Activated naive CD8-positive, alpha-beta T cell treated with anti-CD3 and anti-CD28 coated beads, Interleukin-2, amount 10 ng/mL, durations not matched to agents 7 days and 5 days (primary cell): ENCODE data around the gene SORCS2. TPM values are rescaled to one million over a fixed set of nuclear protein-coding genes. Genes with fewer than 3 reads are reported as not detected.
A peak's percentile ranks its signal among the peaks of the same experiment; 100 is the strongest.

Experiments
- ATAC-seq: fragments of 150-1000 bp; cut with Tn5 transposase; one replicate; pipeline ENCODE4 v1.10.0; 2021; ENCODE audit warnings: low read depth, moderate library complexity
- POLR2A ChIA-PET: fragments of 350-600 bp; sonication (Branson Sonifier 250); formaldehyde crosslinking; loops from one replicate; lab custom pipeline; 2021; ENCODE audit warnings: antibody characterized with exemption; lab: Charles Lee
- DNase-seq: peaks from one replicate; pipeline ENCODE4 v3.0.0; 2021
- H3K27ac Mint-ChIP-seq: one replicate; pipeline ENCODE4 v1.8.0; 2022; ENCODE audit warnings: mild to moderate bottlenecking, mixed read lengths
- H3K27me3 Mint-ChIP-seq: one replicate; pipeline ENCODE4 v1.8.0; 2022; ENCODE audit warnings: mild to moderate bottlenecking, moderate library complexity, mixed read lengths
- H3K36me3 Mint-ChIP-seq: one replicate; pipeline ENCODE4 v1.8.0; 2021; ENCODE audit warnings: mild to moderate bottlenecking, mixed read lengths
- H3K4me1 Mint-ChIP-seq: one replicate; pipeline ENCODE4 v1.8.0; 2021; ENCODE audit warnings: mixed read lengths
- H3K4me3 Mint-ChIP-seq: one replicate; pipeline ENCODE4 v1.8.0; 2022; ENCODE audit warnings: mild to moderate bottlenecking, moderate library complexity, mixed read lengths
- H3K9me3 Mint-ChIP-seq: one replicate; pipeline ENCODE4 v1.8.0; 2021; ENCODE audit warnings: mixed read lengths
- total RNA-seq, 2 experiments: library from RNA; stranded (reverse); gene quantifications; one replicate each; pipeline ENCODE4 v1.2.3, GENCODE V29; 2021

SORCS2 gene
- total RNA-seq, 2 experiments from 2014 or later, result not detected

DNA sequence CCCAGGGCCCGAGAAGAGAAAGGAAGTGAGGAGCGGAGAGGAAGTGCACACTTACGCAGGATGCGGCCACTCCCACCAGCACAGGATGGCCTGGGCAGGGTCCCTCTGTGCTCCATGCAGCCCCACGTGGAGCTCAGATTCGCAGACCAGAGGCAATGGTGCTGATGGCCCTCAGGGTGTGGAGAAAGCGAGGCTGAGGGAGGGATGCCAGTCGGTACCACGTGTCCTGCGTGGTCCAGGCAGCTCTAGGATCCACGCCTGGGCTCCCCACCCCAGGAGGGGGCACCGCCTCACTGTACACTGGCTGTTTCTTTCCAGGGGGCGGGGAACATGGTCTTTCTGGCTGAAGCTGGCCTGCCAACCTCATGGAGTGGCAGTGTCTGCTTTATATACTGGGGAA lies 505.5 kb downstream of the SORCS2 start:
- H3K36me3 Mint-ChIP-seq, result no peaks in the 10 kb centered on the region
- peaks cover 5% of the 10 kb centered on the region for H3K4me1 Mint-ChIP-seq
- ATAC-seq (no peak), DNase-seq (no peak)
- H3K27me3 Mint-ChIP-seq, result peaks cover 10% of the 10 kb centered on the region
- no peak overlapping the region for H3K27ac Mint-ChIP-seq
- no peak overlapping the region for H3K4me3 Mint-ChIP-seq
- H3K9me3 Mint-ChIP-seq, result no peaks in the 10 kb centered on the region
- POLR2A ChIA-PET, result no interaction called here

DNA sequence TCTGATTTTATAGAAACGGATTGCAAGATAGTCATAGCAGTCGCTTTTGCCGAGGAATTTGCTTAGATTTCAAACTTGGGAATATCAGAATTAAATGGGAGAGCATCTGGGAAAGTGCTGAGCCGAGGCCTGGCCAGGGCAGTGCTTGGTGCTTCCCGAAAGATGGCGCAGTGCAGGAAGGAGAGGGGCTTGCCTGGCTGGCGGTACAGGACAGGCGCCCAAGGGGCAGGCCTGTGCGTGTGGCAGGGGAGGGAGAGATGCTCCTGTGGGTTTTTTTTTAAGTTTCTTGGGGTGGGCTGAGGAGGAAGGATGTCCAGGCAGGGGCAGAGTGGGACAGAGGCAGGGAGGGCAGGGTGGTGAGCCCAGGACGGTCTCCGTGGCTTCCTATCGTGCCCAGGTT lies 506.2 kb downstream of the SORCS2 start:
- H3K4me1 Mint-ChIP-seq, result peaks cover 8% of the 10 kb centered on the region
- no peak for DNase-seq
- no peak overlapping the region for H3K4me3 Mint-ChIP-seq
- peak overlapping the region; percentile 13 for H3K27ac Mint-ChIP-seq
- no peak for ATAC-seq
- no peaks in the 10 kb centered on the region for H3K36me3 Mint-ChIP-seq
- POLR2A ChIA-PET, result no interaction called here
- H3K27me3 Mint-ChIP-seq, result peaks cover 10% of the 10 kb centered on the region
- no peaks in the 10 kb centered on the region for H3K9me3 Mint-ChIP-seq

DNA sequence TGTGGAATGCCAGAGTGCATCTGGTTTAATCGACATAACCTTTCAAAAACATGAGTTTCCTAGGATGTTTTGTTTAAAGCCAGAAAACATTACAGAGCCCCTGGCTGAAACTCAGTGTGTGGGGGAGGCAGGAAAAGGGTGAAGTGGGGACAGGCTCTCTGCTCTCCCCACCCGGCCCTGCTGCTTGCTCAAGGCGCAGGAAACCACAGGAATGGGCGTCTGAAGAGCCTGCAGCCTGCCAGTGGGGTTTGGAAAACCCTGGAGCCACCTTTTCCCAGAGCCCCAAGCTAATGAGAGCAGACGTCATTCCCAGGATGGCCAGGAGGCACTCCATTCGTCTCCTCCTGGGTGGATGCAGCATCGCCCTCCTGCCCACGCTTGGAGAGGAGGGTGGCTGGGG lies 506.7 kb downstream of the SORCS2 start:
- DNase-seq (no peak), ATAC-seq (no peak)
- H3K36me3 Mint-ChIP-seq, result no peaks in the 10 kb centered on the region
- H3K9me3 Mint-ChIP-seq, result no peaks in the 10 kb centered on the region
- H3K4me3 Mint-ChIP-seq, result no peak overlapping the region
- POLR2A ChIA-PET, result no interaction called here
- H3K27ac Mint-ChIP-seq, result no peak overlapping the region
- peaks cover 8% of the 10 kb centered on the region for H3K4me1 Mint-ChIP-seq
- H3K27me3 Mint-ChIP-seq, result peaks cover 10% of the 10 kb centered on the region

DNA sequence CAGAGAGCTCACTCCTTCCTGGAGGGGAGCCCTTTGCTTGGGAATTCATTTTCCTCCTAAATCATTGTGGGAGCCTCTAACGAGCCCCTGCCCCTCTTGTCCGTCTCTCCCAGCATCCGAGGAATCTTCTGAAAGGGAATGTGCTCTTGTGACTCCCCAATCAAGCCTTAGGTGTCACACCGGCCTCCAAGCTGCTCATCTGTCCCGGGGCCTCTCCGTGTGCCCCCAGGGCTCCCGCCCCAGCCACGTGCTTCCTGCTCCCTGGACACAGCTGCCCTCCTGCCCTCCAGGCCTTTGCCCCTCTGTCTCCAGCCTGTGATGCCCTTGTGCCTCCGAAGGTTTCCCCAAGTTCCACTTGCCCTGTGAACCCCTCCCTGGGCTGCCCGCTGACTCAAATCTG lies 507.5 kb downstream of the SORCS2 start:
- H3K4me3 Mint-ChIP-seq, result no peak overlapping the region
- H3K27me3 Mint-ChIP-seq, result peaks cover 10% of the 10 kb centered on the region
- DNase-seq, result no peak
- no peaks in the 10 kb centered on the region for H3K9me3 Mint-ChIP-seq
- no peak for ATAC-seq
- H3K36me3 Mint-ChIP-seq, result no peaks in the 10 kb centered on the region
- H3K4me1 Mint-ChIP-seq, result peaks cover 8% of the 10 kb centered on the region
- POLR2A ChIA-PET, result no interaction called here
- H3K27ac Mint-ChIP-seq, result no peak overlapping the region

DNA sequence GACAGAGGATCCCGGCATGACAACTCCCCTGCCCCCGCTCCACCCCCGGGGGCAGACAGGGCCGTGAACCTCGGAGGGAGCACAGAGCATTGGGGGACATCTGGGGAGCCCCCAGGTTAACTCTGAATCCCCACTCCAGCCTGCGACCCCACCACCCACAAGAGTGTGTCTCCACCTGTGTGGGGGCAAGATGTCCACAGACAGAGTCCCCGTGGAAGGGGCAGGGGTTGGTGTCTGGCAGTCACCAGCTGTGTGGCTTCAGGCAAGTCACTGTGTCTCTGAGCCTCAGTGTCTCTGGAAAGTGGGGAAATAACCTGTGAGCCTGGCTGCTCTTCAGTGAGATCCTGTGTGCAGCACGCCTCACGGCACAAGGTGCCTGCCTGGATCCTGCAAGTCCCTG lies 508.3 kb downstream of the SORCS2 start:
- no peaks in the 10 kb centered on the region for H3K9me3 Mint-ChIP-seq
- H3K27ac Mint-ChIP-seq, result no peak overlapping the region
- ATAC-seq (no peak), DNase-seq (no peak)
- POLR2A ChIA-PET, result no interaction called here
- H3K27me3 Mint-ChIP-seq, result peaks cover 10% of the 10 kb centered on the region
- H3K4me3 Mint-ChIP-seq, result no peak overlapping the region
- H3K4me1 Mint-ChIP-seq, result peaks cover 8% of the 10 kb centered on the region
- no peaks in the 10 kb centered on the region for H3K36me3 Mint-ChIP-seq

DNA sequence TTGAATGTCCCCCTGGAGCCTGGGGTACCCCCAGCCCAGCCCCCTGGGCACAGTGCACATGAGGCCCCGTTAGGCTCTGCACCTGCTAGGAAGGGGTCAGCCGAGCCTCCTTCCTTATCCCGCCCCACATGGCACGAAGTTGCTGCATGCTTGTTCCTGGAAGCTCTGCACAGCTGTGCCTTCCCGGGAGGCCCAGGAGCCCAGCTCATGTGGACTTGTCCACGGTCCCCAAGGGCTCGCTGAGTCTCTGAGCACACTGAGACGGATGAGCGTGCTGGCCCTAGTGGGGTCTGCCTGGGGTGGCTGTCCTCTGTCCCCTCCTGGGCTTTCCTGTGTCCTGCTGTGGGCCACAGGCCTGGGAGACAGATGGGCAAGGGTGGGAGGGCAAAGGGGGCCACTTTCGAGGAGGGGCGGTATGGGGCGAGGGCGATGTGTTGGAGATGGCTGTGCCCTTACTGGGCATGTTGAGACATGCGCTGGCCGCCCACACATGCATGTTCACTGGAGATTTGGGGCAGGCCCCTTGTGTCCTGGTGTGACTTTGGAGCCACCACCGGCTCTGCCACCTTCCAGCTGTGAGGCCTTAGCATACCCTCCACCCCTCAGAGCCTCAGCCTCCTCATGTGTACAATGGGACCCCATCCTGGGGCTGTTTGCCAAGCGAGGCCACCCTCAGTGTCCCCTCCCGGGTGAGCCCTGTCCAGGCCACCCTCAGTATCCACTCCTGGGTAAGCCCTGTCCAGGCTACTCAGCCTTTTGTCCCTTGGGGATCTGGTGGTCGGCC lies 509.7 kb downstream of the SORCS2 start:
- no peak for DNase-seq
- H3K9me3 Mint-ChIP-seq, result no peaks in the 10 kb centered on the region
- H3K36me3 Mint-ChIP-seq, result no peaks in the 10 kb centered on the region
- no peak overlapping the region for H3K4me3 Mint-ChIP-seq
- no peak overlapping the region for H3K27ac Mint-ChIP-seq
- ATAC-seq, result no peak
- POLR2A ChIA-PET, result no interaction called here
- H3K27me3 Mint-ChIP-seq, result peaks cover 10% of the 10 kb centered on the region
- peaks cover 8% of the 10 kb centered on the region for H3K4me1 Mint-ChIP-seq

DNA sequence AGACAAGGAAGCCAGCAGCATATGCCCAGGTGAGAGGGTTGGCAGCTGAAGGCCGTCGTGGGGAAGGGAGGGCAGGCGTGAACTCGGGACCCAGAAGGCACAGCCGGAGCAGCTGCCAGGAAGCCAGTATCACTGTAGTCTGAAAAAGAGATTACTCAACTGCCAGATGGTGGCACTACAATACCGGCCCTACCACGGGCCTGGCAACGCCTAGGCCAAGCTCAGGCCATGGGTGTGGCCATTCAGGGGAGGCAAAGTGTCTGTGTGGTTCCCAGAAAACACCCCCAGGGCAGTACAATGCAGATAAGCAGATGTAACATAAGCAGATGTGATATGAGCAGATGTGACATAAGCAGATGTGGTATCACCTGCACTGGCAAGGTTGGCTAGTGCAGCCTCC lies 511.4 kb downstream of the SORCS2 start:
- ATAC-seq (no peak), DNase-seq (no peak)
- H3K27ac Mint-ChIP-seq, result no peak overlapping the region
- no peaks in the 10 kb centered on the region for H3K36me3 Mint-ChIP-seq
- no peak overlapping the region for H3K4me3 Mint-ChIP-seq
- H3K9me3 Mint-ChIP-seq, result no peaks in the 10 kb centered on the region
- peaks cover 7% of the 10 kb centered on the region for H3K27me3 Mint-ChIP-seq
- H3K4me1 Mint-ChIP-seq, result peaks cover 6% of the 10 kb centered on the region
- POLR2A ChIA-PET, result no interaction called here

DNA sequence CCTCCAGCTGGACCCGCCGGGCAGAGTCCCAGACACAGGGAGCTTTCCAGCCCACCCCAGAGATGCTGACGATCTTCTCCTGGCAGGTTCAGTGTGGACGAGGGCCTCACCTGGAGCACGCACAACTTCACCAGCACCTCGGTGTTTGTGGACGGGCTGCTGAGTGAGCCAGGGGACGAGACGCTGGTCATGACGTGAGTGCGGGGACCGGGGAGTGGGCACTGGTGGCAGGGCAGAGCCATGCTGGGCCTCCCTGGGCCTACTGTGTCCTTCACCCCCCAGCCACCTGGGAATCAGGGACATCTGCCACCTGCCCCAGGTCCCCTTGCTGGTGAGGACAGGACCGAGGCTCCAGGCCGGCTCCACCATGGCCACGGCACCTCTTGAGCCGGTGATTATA lies 511.8 kb downstream of the SORCS2 start:
- peaks cover 6% of the 10 kb centered on the region for H3K4me1 Mint-ChIP-seq
- POLR2A ChIA-PET, result no interaction called here
- DNase-seq (no peak), ATAC-seq (no peak)
- H3K4me3 Mint-ChIP-seq, result no peak overlapping the region
- H3K27me3 Mint-ChIP-seq, result peaks cover 4% of the 10 kb centered on the region
- H3K9me3 Mint-ChIP-seq, result no peaks in the 10 kb centered on the region
- H3K27ac Mint-ChIP-seq, result no peak overlapping the region
- no peaks in the 10 kb centered on the region for H3K36me3 Mint-ChIP-seq

DNA sequence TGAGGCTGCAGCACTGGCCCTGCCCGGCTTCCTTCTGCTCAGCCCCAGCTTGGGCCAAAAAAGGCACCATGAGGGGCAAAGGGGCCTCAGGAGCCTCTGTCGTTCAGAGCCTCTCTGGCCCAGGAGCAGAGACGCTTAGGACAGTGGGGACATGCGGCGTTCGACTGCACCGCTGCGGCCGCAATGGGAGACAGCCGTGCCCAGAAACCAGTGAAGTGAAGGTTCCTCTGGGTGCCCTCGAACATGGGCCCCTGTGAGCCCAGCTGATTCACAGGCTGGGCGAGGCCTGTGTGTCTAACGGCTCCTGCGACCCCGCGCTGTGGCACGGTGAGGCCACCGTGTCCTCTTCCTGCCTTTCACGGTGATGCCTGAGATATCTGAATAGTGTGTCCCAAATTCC lies 512.3 kb downstream of the SORCS2 start:
- Mint-ChIP-seq H3K27ac (no peak overlapping the region), H3K4me3 (no peak overlapping the region), H3K9me3 (no peaks in the 10 kb centered on the region), H3K36me3 (no peaks in the 10 kb centered on the region), H3K27me3 (peaks cover 4% of the 10 kb centered on the region), H3K4me1 (peaks cover 6% of the 10 kb centered on the region)
- POLR2A ChIA-PET, result no interaction called here
- no peak for ATAC-seq
- DNase-seq, result no peak

DNA sequence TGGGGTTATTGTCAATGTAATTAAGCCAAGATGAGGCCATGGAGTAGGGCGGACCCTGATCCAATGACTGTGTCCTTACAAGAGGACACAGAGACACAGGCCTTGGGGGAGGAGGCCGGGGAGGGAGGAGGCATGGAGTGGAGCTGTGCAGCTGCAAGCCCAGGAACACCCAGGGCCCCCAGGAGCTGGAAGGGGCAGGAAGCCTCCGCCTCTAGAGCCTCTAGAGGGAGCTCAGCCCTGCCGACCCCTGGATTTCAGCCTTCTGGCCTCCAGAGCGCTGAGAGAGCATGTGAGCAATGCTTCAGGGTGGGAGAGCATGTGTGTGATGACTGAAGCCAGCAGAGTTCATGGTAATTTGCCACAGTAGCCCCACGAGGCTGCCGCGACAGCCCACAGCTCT lies 512.7 kb downstream of the SORCS2 start:
- Mint-ChIP-seq H3K4me3 (no peak overlapping the region), H3K27ac (no peak overlapping the region), H3K27me3 (peaks cover 2% of the 10 kb centered on the region), H3K36me3 (no peaks in the 10 kb centered on the region), H3K4me1 (peaks cover 6% of the 10 kb centered on the region), H3K9me3 (no peaks in the 10 kb centered on the region)
- POLR2A ChIA-PET, result no interaction called here
- ATAC-seq (no peak), DNase-seq (no peak)

DNA sequence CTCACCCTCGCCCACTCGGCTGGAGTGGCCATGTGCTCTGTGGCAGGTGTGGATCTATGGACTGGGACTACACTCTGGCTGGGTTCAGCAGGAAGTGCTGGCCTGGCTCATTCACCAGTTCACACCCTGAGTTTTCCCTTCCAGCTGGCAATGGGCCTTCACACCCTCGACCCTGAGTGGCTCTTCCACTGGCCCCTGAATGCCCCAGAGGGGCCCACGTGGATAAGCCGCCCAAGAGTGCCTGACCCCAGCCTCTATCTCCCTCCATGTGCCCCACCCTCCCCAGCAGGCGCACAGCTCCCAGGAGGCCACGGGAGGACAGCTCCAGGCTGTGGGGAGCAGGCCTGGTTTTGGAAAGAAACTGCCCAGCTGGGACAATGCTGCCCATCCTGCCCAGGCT lies 513.3 kb downstream of the SORCS2 start:
- Mint-ChIP-seq H3K36me3 (no peaks in the 10 kb centered on the region), H3K27me3 (peaks cover 2% of the 10 kb centered on the region), H3K27ac (no peak overlapping the region), H3K9me3 (no peaks in the 10 kb centered on the region), H3K4me3 (no peak overlapping the region), H3K4me1 (peaks cover 6% of the 10 kb centered on the region)
- ATAC-seq (no peak), DNase-seq (no peak)
- POLR2A ChIA-PET, result no interaction called here

DNA sequence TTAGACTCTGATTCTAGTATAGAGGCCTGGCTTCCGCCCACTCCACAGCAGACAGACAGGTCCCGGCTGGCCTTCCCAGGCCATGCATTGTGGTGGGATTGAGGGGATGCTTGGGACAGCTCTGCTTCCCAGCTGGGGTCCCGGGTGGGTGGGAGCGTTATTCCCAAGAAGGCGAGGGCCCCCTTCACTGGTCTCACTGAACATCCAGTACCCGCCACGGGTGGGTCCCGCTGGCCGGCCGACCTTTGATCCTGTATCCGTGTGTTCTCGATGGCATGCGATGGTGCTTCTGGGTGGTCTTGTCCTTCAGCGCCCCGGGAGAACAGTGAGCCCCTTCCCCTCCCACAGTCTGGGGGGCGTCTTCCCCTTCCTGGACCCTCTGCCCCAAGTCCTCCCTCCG lies 515.9 kb downstream of the SORCS2 start:
- no peaks in the 10 kb centered on the region for H3K4me1 Mint-ChIP-seq
- no peaks in the 10 kb centered on the region for H3K27me3 Mint-ChIP-seq
- no peak overlapping the region for H3K4me3 Mint-ChIP-seq
- no peak overlapping the region for H3K27ac Mint-ChIP-seq
- DNase-seq, result no peak
- no peak for ATAC-seq
- no peaks in the 10 kb centered on the region for H3K9me3 Mint-ChIP-seq
- POLR2A ChIA-PET, result no interaction called here
- H3K36me3 Mint-ChIP-seq, result no peaks in the 10 kb centered on the region

DNA sequence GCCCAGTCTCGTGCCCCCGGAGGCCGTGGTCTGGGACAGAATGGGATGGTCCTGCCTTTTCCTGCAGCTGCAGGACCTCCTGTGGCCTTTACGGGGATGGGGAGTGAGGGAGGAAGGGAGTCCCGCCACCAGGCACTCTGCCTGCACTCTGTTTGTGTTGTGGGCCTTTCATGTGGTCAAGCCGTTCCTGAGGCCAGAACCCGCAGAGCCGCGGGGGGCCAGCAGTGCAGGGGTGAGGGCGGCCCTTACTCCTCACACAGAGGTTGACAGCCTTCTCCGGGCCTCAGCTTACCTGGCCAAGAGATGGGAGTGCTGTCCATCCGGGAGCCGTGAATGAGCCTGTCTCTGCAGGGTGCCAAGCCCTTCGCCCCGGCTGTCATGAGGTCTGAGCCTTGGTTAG lies 516.6 kb downstream of the SORCS2 start:
- no peaks in the 10 kb centered on the region for H3K36me3 Mint-ChIP-seq
- H3K27me3 Mint-ChIP-seq, result no peaks in the 10 kb centered on the region

DNA sequence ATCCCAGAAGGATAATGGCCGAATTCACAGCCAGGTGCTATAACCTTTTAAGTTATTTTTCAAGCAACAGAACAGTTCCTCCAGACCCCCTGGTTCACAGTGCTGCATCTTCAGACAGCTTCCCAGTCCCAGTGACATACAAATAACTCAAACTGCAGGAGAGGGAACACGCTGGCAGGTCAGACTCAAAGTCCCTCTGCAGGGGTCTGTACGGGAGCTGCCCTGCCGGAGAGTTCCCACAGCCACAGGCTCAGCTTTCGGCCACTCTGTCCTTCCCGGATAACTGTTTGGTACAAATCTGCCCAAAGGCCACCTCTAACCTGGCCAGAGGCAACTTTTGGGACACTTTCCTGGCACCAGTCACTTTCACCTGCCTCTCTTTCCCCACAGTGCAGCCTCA lies 517.1 kb downstream of the SORCS2 start:
- ATAC-seq (no peak), DNase-seq (no peak)
- H3K27me3 Mint-ChIP-seq, result no peaks in the 10 kb centered on the region
- no peaks in the 10 kb centered on the region for H3K9me3 Mint-ChIP-seq
- H3K4me3 Mint-ChIP-seq, result no peak overlapping the region
- POLR2A ChIA-PET, result no interaction called here
- H3K4me1 Mint-ChIP-seq, result no peaks in the 10 kb centered on the region
- no peak overlapping the region for H3K27ac Mint-ChIP-seq
- H3K36me3 Mint-ChIP-seq, result no peaks in the 10 kb centered on the region

More for the DNA sequence above, 516.6 kb downstream of the SORCS2 start:
- H3K9me3 Mint-ChIP-seq, result no peaks in the 10 kb centered on the region
- ATAC-seq (no peak), DNase-seq (no peak)
- no peaks in the 10 kb centered on the region for H3K4me1 Mint-ChIP-seq
- POLR2A ChIA-PET, result no interaction called here
- H3K4me3 Mint-ChIP-seq, result no peak overlapping the region
- no peak overlapping the region for H3K27ac Mint-ChIP-seq
